GM18861 (cell line): ENCODE data around the gene NFX1.
"Not testable (repeated sequence)": the region's sequence is repeated elsewhere in the genome, so short reads cannot be mapped to it uniquely, and the experiment has no call there.

Experiments used
- ATAC-seq: cut with Tn5 transposase; IDR thresholded peaks from one replicate; pipeline ENCODE4 v1.9.1; 2021; ENCODE audit not compliant: unreplicated experiment

The NFX1 gene

GRCh38 chr9:33385979-33386640 is 95.8 kb downstream of the NFX1 start:
- ATAC-seq, result not testable (repeated sequence)

DNA sequence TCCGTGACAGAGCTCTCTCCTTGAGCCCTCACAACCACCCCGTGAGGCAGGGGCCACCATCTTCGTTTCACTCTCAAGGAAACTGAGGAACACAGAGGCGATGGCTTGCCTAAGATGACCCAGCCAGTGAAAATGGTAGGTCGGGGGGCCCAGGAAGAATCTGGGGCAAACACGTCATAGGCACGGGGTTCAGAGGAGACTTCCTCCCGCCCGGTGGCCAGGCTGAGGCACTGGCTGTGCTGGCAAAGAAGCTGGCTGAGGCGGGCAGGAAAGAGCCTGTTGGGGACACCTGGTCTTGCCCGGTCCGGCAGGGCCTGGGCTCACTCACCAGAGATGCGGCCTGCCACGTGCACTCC is 96.3 kb downstream of the NFX1 start:
- not testable (repeated sequence) for ATAC-seq

DNA sequence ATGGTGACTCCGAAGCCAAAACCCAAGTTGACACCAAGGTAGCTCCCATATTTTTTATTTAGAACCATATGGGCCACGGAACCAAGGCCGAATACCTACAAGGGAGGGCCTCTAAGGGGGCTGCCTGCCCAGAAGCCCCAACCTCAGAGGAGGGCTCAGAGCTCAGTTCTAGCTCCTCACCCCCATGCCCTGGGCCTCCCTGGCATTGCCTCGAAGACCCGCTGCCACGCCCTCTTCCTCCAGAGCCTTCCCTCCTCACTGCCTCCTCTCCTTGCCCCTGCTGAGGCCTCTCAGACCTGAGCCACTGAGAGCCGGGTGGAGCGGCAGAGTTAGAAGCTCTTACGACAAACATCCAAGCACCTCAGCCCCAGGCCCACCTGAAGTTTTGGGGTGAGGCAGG is 96.7 kb downstream of the NFX1 start:
- ATAC-seq, result not testable (repeated sequence)

- ATAC-seq, result no peak
Measured at GRCh38 chr9:33388110-33388994, 98.0 kb downstream of the NFX1 start.

DNA sequence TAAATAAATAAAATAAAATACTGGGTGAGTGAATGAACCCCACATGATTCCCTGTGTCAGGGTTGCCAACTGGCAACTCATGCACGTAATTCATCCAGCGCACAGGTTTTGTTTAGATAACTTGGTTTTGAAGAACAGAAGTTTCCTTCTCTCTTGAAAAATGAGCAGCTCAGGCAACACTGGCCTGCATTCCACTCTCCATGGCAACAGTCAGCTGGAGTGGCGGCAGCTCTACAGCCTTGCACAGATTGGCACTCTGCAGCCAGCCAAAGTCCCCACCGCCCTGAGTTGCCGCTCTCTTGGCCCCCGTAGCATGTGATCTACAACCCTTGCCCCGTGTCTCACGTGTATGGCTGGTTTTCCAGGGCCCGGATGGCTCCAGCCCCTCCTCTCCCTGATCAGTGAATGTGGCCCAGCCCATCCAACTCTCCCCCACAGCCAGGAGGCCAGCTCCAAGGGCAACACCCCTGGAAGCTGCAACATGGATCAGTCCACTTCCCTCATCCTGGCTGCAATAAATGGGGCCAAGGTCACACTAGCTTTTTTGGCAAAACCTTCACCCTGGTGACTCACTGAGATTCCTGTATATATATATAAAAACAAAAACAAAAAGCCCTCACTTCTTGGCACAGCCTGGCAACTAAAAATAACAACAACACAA is 100.9 kb downstream of the NFX1 start:
- ATAC-seq, result not testable (repeated sequence)

DNA sequence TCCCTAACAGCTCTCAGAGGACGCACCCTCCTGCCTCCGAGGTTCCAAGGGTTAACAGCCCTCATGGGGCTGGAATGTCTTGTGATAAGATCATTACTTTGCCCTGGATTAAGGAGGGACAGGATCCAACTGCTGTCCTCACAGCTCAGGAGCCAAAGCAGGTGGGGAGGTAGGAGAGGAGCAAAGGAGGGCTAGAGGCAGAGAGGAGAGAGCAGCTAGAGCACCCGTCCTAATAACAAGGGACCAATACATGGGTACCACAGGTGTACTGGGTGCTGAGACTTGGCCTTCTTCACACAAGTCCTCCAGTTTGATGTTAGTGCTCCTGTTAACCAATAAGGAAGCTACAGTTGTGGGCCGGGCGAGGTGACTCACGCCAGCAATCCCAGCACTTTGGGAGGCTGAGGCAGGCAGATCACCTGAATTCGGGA is 102.3 kb downstream of the NFX1 start:
- ATAC-seq, result not testable (repeated sequence)

DNA sequence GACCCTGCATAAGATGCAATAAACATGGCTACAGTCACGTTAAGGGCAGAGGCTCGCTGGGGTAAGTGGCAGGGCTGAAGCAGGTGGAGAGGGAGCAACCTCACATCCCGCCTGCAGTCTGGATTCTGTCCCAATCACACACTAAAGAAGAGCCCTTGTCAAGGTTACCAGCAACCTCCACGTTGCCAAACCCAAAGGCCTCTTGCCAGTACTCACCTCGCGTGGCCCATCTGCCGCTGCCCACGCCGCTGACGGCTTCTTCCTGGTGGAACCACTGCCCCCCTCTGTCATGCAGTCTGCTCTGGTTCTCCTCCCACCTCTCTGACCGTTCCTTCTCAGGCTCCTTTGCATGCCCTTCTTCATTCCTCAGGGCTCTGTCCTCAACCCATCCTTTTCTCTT is 103.3 kb downstream of the NFX1 start:
- ATAC-seq, result no peak

DNA sequence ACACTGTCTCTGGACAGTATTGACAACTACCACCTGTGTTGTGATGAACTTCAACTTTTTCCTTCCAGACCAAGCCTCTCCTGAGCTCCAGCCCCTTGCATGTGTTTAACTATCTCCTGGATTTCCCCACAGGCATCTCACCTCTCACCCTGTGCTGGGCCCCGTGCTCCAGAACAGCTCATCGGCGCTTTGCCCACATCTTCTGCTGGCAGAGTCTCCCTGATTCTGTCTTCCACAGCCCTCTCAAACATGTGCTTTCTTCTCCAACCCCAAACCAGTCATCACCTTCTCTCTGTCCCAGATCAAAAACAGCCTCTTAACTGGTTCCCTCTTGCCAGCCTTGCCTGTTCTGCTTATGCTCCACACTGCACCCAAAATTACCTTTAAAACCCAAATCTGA is 103.7 kb downstream of the NFX1 start:
- ATAC-seq, result not testable (repeated sequence)

GRCh38 chr9:33395159-33395879 is 105.0 kb downstream of the NFX1 start:
- ATAC-seq, result not testable (repeated sequence)

- ATAC-seq, result not testable (repeated sequence)
Measured at GRCh38 chr9:33397801-33398200, 107.5 kb downstream of the NFX1 start.

- ATAC-seq, result not testable (repeated sequence)
Measured at GRCh38 chr9:33399047-33399446, 108.7 kb downstream of the NFX1 start.

- ATAC-seq, result not testable (repeated sequence)
Measured at GRCh38 chr9:33401809-33402208, 111.5 kb downstream of the NFX1 start.

DNA sequence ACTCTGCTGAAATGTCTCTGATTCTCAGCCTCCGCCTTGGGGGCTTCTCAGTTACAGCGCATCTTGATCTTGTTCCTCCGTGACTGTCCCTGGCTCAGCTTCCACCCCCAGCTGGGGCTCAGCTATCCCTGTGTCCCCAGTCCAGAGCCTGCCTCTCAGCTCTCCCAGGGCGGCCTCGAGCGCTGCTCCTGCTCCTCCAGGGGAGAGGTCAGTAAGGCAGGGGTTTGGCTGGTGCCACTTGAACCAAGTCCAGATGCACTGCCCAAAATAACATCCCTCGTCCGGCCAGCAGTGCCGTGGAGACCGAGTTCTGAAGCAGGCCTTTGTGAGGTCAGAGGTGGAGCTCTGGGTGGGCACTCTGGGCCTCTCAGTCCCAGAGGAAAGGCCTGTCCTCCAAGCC is 112.1 kb downstream of the NFX1 start, which contains the start of gene AQP7:
TSS of gene AQP7 (minus strand) at position 198 of the 400 bp plus-strand sequence. CDS start 1,306 bp downstream, outside the sequence.
- not testable (repeated sequence) for ATAC-seq

DNA sequence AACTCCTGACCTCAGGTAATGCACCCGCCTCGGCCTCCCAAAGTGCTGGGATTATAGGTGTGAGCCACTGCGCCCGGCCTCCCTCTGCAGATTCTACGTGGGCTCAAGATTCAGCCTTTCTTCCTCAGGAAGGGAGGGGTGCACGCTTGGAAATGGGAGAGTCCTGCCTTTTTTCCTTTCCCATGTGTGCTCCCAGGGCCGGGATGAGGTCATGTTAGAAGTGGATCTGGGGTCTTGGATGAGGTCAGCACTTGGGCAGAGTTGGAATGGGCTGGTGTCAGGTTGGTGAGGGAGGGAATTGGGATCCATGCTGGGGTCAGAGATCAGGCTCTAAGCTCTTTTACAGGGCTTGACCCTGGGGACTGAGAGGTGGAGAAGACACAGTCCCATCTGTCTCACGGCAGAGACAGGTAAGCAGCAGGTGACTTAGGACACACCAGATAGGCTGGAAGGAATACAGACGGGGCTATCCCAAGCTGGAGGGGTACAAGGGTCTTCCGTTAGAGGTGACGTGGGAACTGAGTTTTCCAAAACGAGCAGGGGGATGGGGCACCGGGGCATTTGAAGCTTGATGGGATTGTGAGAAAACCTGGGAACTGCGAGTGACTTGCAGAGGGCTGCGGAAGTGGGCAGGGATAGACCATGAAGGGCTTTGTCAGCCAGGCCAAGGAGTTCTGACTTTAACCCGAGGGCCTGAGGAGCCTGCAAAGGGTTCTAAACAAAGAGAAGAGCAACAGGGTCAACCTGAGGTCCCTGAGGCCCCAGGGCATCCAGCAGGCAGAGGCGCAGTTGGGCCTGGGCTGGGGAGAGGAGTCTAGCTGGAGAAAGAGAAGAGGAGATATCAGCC is 113.8 kb downstream of the NFX1 start:
- no peak for ATAC-seq

DNA sequence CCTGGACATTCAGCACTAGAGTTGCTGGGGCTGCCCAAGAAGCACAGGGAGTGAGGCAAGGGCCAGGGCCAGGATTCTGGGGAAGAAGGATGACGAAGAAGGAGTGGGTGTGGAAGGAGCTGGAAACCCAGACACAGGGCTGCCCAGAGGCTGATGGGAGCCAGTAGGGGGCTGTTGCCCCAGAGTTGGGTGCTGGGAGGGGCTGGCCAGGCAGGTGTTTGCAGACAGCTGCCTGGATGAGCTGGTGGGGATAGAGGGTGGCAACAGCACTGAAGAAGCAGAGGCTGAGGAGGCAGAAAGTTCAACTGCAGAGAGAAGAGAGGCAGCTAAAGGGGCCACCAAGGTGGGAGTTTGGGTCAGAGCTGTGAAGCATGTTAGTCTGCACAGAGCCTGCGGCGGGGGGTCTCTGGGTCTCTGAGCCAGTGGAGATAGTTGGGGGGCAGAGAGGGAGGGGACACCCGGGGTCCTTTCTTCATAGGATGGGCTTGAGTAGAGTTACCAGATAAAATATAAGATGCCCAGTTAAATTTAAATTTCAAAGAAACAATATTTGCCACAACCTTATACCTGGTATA is 114.6 kb downstream of the NFX1 start:
- no peak for ATAC-seq

GRCh38 chr9:33407061-33407460 is 116.7 kb downstream of the NFX1 start:
- ATAC-seq, result no peak

- no peak for ATAC-seq
Measured at GRCh38 chr9:33408087-33408486, 117.8 kb downstream of the NFX1 start.

DNA sequence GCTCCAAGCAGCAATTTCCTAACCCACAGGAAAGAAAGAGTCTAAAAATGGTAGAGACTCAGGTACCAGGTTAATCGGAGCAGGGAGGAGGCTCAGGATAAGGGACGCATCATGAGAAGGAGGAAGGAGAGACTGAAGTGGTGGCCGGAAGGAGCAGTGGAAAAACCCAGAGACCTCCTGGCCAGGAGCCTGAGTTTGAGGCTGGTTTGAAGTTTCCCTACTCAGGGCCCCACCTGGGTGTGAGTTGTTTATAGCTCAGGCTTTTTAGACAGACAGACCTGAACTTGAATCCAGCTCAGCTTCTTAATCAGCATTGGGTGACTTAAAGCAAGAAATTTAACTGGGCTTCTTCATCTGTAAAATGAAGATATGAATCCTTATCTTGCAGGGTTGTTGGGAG is 124.0 kb downstream of the NFX1 start:
- no peak for ATAC-seq

DNA sequence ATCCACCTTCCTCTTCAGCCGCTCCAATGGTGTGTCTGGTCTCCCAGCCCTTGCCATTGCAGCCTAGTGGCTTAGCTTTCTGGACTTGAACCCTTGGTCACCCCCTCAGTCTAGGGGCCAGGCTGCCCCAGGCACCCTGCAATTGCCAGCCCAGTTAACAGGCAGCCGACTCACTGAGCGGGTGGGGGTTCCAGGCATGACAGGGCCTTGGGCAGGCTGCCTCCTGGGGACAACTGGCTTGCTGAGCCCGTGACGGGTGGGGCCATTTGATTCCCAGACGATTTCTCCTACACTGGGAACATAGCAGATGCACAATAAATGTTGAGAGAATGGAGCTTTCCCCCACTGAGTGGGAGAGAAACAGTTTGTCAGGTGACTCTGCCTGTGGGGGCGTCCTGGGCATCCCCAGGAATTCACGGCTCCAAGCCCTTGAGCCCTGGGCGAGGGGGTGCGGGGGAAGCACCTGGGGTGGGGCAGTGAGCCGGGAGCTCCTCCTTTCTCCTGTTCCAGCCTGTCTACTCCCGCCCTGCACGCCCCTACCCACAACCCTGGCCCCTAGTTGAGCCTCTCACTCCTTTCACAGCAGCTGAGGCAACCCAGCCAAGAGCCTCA is 124.7 kb downstream of the NFX1 start:
- no peak for ATAC-seq
